Neural cell (in vitro differentiated cells): ENCODE results near the gene NARS2. TPM values are rescaled to one million over a fixed set of nuclear protein-coding genes. Genes with fewer than 3 reads are reported as not detected.

Experiments
- H2AFZ ChIP-seq: fragments of 200-600, 300-800 bp; sonication (generic), shearing (Covaris generic); 2 replicates; pipeline ENCODE4 v1.6.0; 2014; ENCODE audit warnings: low read depth, mild to moderate bottlenecking, antibody characterized with exemption, low read length, moderate library complexity
- H3F3A ChIP-seq: fragments of 200-600 bp; shearing (Covaris generic); 2 replicates; pipeline ENCODE4 v1.6.1; 2016; ENCODE audit warnings: mild to moderate bottlenecking, moderate library complexity, mixed read lengths, antibody characterized with exemption, low read length; ENCODE audit not compliant: insufficient read depth, poor library complexity, severe bottlenecking
- H3K27ac ChIP-seq: fragments of 200-600, 300-800 bp; sonication (generic), shearing (Covaris generic); 2 replicates; pipeline ENCODE4 v1.5.1; 2014; ENCODE audit warnings: mild to moderate bottlenecking, low read length, moderate library complexity
- H3K27me3 ChIP-seq: fragments of 300-800, 200-600 bp; sonication (generic), shearing (Covaris generic); 2 replicates; pipeline ENCODE4 v1.6.0; 2014; ENCODE audit warnings: mild to moderate bottlenecking, low read depth, low read length, moderate library complexity; ENCODE audit not compliant: insufficient read depth
- H3K36me3 ChIP-seq: fragments of 300-800, 200-600 bp; sonication (generic), shearing (Covaris generic); 2 replicates; pipeline ENCODE4 v1.5.1; 2014; ENCODE audit warnings: mild to moderate bottlenecking, antibody characterized with exemption, low read length, moderate library complexity; ENCODE audit not compliant: insufficient read depth
- H3K4me2 ChIP-seq: fragments of 300-800, 200-600 bp; sonication (generic), shearing (Covaris generic); 2 replicates; pipeline ENCODE4 v1.6.0; 2014; ENCODE audit warnings: mild to moderate bottlenecking, low read length
- H3K4me3 ChIP-seq: fragments of 300-800, 200-600 bp; sonication (generic), shearing (Covaris generic); 2 replicates; pipeline ENCODE4 v1.5.1; 2014; ENCODE audit warnings: mild to moderate bottlenecking, low read length, moderate library complexity
- H3K79me2 ChIP-seq: fragments of 200-600 bp; shearing (Covaris generic); replicated peaks from 2 replicates; pipeline ENCODE4 v1.6.0; 2014; ENCODE audit warnings: mild to moderate bottlenecking, low read length, moderate library complexity; ENCODE audit not compliant: insufficient read depth
- H3K9ac ChIP-seq: fragments of 300-800, 200-600 bp; sonication (generic), shearing (Covaris generic); 2 replicates; pipeline ENCODE4 v1.6.1; 2016; ENCODE audit warnings: mild to moderate bottlenecking, low read length, mixed read lengths
- H3K9me2 ChIP-seq: fragments of 200-600 bp; shearing (Covaris generic); 2 replicates; pipeline ENCODE4 v1.6.1; 2016; ENCODE audit warnings: mild to moderate bottlenecking, low read length, mixed read lengths; ENCODE audit not compliant: insufficient read depth
- H3K9me3 ChIP-seq: fragments of 200-600, 300-800 bp; sonication (generic), shearing (Covaris generic); 2 replicates; pipeline ENCODE4 v1.6.1; 2016; ENCODE audit warnings: mild to moderate bottlenecking, mixed run types, low read length, moderate library complexity, mixed read lengths
- H4K20me1 ChIP-seq: fragments of 200-600 bp; shearing (Covaris generic); 2 replicates; pipeline ENCODE4 v1.6.1; 2016; ENCODE audit warnings: mild to moderate bottlenecking, mixed run types; ENCODE audit not compliant: insufficient read depth
- CTCF ChIP-seq: fragments of 450-650 bp; IDR thresholded peaks from 2 replicates; pipeline ENCODE4 v1.5.1; 2014; ENCODE audit warnings: antibody characterized with exemption, mild to moderate bottlenecking, moderate library complexity; ENCODE audit not compliant: poor library complexity, severe bottlenecking
- EP300 ChIP-seq: fragments of 450-650 bp; conservative IDR thresholded peaks from 2 replicates; pipeline ENCODE4 v1.6.1; 2014; ENCODE audit warnings: antibody characterized with exemption, mild to moderate bottlenecking, moderate library complexity; ENCODE audit not compliant: poor library complexity, severe bottlenecking
- EZH2 ChIP-seq: fragments of 200-600, 300-800 bp; shearing (Covaris generic), sonication (generic); IDR thresholded peaks from 2 replicates; pipeline ENCODE4 v1.6.1; 2014; ENCODE audit warnings: antibody characterized with exemption, low read length, borderline replicate concordance, mild to moderate bottlenecking; ENCODE audit not compliant: insufficient read depth, poor library complexity, severe bottlenecking
- MXI1 ChIP-seq: fragments of 450-650 bp; conservative IDR thresholded peaks from 2 replicates; pipeline ENCODE4 v1.6.1; 2014; ENCODE audit warnings: antibody characterized with exemption, mild to moderate bottlenecking; ENCODE audit not compliant: poor library complexity, severe bottlenecking
- POLR2AphosphoS5 ChIP-seq: IDR thresholded peaks from 2 replicates; pipeline ENCODE4 v1.6.1; 2012
- RAD21 ChIP-seq: fragments of 450-650 bp; conservative IDR thresholded peaks from 2 replicates; pipeline ENCODE4 v1.6.1; 2014; ENCODE audit warnings: antibody characterized with exemption, mild to moderate bottlenecking, moderate library complexity
- REST ChIP-seq: IDR thresholded peaks from 2 replicates; pipeline ENCODE4 v1.6.1; 2012; ENCODE audit warnings: borderline replicate concordance
- SMC3 ChIP-seq: fragments of 450-650 bp; conservative IDR thresholded peaks from 2 replicates; pipeline ENCODE4 v1.6.1; 2014; ENCODE audit warnings: antibody characterized with exemption, mild to moderate bottlenecking, moderate library complexity; ENCODE audit not compliant: poor library complexity
- TAF1 ChIP-seq: IDR thresholded peaks from 2 replicates; pipeline ENCODE4 v1.6.1; 2012; ENCODE audit warnings: low read depth
- polyA plus RNA-seq: library from polyadenylated mRNA; depleted of rRNA; stranded (reverse); fragments of >200 nt; gene quantifications from 2 replicates; pipeline ENCODE4 v1.2.3, GENCODE V29; 2014

NARS2 gene
- polyA plus RNA-seq, 1 donor from 2014 or later: 39.6 TPM

GRCh38 chr11:78573681-78574080, 983 bp downstream of the NARS2 start:
- H3K9me2 ChIP-seq: no peaks in the 10 kb centered on the region
- no peaks in the 10 kb centered on the region for H3K9me3 ChIP-seq
- H3K4me2 ChIP-seq: peak overlapping the region; percentile 67
- TF ChIP-seq TAF1: no peak
- TF ChIP-seq RAD21: no peak
- H3K27ac ChIP-seq: no peak overlapping the region
- peak overlapping the region; percentile 76 for H3K9ac ChIP-seq
- no peaks in the 10 kb centered on the region for H4K20me1 ChIP-seq
- peak overlapping the region; percentile 81 for H3K4me3 ChIP-seq
- H3K79me2 ChIP-seq: peaks cover 19% of the 10 kb centered on the region
- H3K27me3 ChIP-seq: no peaks in the 10 kb centered on the region
- H3F3A ChIP-seq: peaks cover 11% of the 10 kb centered on the region
- peak overlapping the region; percentile 77 for H2AFZ ChIP-seq
- no peaks in the 10 kb centered on the region for H3K36me3 ChIP-seq

GRCh38 chr11:78573271-78573670, 1.4 kb downstream of the NARS2 start:
- Histone ChIP-seq H3K79me2 (peaks cover 19% of the 10 kb centered on the region), H3K27me3 (no peaks in the 10 kb centered on the region), H3K9ac (peak overlapping the region; percentile 76), H3K9me3 (no peaks in the 10 kb centered on the region), H3K4me2 (peak overlapping the region; percentile 67), H2AFZ (no peak overlapping the region), H3F3A (peaks cover 11% of the 10 kb centered on the region), H3K4me3 (peak overlapping the region; percentile 81), H4K20me1 (no peaks in the 10 kb centered on the region), H3K9me2 (no peaks in the 10 kb centered on the region), H3K27ac (no peak overlapping the region), H3K36me3 (no peaks in the 10 kb centered on the region)
- TF ChIP-seq CTCF (no peak), EP300 (no peak), MXI1 (no peak), POLR2AphosphoS5 (no peak), TAF1 (no peak), RAD21 (no peak), EZH2 (no peak), SMC3 (no peak), REST (no peak)

DNA sequence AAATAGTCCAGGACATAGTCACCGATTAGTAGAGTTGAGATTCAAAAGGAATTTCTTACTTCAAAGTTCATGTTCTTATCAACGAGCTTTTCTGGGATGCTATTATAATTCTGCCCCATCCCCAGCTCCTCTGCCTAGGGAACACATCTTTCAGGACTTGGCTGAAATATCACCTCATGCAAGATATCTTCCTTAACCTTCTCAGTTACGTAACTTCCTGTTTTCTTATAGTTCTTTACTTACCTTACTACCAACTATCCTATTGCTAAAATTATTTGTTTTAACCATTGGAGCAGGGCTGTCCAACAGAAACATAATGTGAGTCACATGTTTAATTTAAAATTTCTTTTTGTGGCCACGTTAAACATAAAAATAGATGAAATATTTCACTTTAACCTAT, 2.3 kb downstream of the NARS2 start:
- H3K4me2 ChIP-seq: no peak overlapping the region
- no peak for TF ChIP-seq REST
- TF ChIP-seq CTCF: no peak
- no peak for TF ChIP-seq EP300
- no peak for TF ChIP-seq SMC3
- TF ChIP-seq RAD21: no peak
- TF ChIP-seq POLR2AphosphoS5: no peak
- no peak for TF ChIP-seq MXI1
- TF ChIP-seq TAF1: no peak
- TF ChIP-seq EZH2: no peak

More for the DNA sequence above, 2.3 kb downstream of the NARS2 start:
- peaks cover 19% of the 10 kb centered on the region for H3K79me2 ChIP-seq
- no peak overlapping the region for H3K27ac ChIP-seq
- no peak overlapping the region for H3K9ac ChIP-seq
- no peaks in the 10 kb centered on the region for H4K20me1 ChIP-seq
- no peak overlapping the region for H2AFZ ChIP-seq
- no peaks in the 10 kb centered on the region for H3K27me3 ChIP-seq
- H3F3A ChIP-seq: peaks cover 11% of the 10 kb centered on the region
- no peaks in the 10 kb centered on the region for H3K9me3 ChIP-seq
- H3K36me3 ChIP-seq: no peaks in the 10 kb centered on the region
- H3K4me3 ChIP-seq: peak overlapping the region; percentile 81
- H3K9me2 ChIP-seq: no peaks in the 10 kb centered on the region
